GM21723 (cell line): ENCODE results near the gene SCT.

Experiments
- ATAC-seq: cut with Tn5 transposase; IDR thresholded peaks from one replicate; pipeline ENCODE4 v1.9.1; 2021; ENCODE audit warnings: mild to moderate bottlenecking, moderate library complexity; ENCODE audit not compliant: unreplicated experiment

SCT gene

DNA sequence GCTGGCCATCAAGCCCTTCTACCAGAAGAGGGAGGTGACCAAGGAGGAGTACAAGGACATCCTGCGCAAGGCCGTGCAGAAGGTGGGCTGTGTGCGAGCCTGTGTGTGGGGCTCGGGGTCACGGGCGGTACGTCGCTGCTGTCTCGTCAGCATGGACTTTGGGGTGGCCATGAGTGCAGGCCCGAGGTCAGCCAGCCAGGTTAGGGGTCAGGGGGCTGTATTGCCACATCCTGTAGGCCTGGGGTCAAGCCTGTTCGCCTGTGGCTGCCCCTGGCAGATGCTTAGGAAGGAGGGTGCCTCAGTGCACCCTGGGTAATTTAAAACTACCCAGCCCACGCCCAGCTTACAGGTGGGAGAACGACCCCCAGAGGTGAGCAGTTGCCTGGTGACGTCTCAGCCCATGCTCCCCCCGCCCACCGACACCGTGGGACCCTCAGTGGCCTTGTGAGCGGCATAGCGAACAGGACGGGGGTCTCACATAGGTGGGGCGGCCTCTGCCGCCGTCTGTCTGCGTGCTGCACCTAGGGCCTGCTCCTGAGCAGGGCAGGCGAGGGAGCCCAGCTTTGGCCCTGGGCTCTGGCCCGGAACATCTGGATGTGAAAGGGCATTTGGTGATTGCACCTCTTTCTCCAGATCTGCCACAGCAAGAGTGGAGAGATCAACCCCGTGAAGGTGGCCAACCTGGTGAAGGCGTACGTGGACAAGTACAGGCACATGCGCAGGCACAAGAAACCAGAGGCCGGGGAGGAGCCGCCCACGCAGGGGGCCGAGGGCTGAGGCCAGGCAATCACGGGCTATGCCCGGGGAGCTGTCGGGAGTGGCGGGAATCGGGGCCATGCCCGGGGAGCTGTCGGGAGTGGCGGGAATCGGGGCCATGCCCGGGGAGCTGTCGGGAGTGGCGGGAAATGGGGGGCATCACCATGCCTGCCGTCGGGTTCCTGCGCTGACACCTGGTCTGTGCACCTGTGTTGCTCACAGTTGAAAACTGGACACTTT is 15.7 kb downstream of the SCT start:
- ATAC-seq: no peak

DNA sequence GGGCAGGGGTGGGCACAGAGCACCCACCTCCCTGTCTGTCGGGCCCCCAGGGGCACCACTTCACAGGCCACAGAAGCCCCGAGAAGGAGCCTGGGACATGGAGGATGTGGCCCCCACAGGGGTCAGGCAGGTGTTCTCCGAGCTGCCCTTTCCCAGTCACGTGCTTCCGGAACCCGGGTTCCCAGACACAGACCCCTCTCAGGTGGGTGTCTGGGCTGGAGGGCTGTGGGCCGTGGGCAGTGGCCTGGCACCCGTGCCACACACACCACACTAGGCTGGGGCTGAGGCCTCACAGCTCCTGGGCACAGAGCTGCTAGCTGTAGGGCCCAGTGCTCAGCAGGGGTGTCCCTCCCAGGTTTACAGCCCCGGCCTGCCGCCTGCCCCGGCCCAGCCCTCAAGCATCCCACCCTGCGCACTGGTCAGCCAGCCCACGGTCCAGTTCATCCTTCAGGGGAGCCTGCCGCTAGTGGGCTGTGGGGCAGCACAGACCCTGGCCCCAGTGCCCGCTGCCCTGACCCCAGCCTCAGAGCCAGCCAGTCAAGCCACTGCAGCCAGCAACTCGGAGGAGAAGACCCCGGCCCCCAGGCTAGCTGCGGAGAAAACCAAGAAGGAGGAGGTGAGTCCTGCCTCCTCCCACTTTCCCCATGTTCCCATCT is 16.7 kb downstream of the SCT start:
- no peak for ATAC-seq

DNA sequence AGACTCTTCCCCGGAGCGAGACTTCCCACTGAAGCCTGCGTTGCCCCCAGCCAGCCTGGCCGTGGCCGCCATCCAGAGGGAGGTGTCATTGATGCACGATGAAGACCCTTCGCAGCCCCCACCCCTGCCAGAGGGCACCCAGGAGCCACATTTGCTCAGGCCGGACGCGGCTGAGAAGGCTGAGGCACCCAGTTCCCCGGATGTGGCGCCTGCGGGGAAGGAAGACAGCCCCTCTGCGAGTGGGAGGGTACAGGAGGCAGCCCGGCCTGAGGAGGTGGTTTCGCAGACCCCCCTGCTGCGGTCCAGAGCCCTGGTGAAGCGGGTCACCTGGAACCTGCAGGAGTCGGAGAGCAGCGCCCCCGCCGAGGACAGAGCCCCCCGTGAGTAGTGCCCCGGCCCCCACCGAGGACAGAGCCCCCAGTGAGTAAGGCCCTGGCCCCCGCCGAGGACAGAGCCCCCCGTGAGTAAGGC is 17.6 kb downstream of the SCT start:
- no peak for ATAC-seq

DNA sequence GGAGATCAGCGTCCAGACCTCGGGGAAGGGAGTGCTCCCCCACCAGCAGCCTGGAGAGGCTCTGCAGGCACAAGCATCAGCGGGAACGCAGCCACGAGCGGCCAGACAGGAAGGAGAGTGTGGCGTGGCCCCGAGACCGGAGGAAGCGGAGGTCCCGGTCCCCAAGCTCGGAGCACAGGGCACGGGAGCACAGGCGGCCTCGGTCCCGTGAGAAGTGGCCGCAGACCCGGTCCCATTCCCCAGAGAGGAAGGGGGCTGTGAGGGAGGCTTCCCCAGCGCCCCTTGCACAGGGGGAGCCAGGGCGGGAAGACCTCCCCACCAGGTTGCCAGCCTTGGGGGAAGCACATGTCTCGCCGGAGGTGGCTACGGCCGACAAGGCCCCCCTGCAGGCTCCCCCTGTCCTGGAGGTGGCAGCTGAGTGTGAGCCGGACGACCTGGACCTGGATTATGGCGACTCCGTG is 18.2 kb downstream of the SCT start:
- ATAC-seq: no peak

DNA sequence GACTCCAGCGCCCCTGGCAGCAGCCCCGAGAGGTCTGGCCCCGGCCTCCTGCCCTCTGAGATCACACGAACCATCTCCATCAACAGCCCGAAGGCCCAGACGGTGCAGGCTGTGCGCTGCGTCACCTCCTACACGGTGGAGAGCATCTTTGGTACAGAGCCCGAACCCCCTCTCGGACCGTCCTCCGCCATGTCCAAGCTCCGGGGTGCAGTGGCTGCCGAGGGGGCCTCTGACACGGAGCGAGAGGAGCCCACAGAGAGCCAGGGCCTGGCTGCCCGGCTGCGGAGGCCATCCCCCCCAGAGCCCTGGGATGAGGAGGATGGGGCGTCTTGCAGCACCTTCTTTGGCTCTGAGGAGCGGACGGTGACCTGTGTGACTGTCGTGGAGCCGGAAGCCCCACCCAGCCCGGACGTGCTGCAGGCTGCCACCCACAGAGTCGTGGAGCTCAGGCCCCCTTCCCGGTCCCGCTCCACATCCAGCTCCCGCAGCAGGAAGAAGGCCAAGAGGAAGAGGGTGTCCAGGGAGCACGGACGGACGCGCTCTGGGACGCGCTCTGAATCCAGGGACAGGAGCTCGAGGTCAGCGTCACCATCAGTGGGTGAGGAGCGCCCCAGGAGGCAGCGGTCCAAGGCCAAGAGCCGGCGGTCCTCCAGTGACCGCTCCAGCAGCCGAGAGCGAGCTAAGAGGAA is 18.9 kb downstream of the SCT start:
- ATAC-seq: no peak

DNA sequence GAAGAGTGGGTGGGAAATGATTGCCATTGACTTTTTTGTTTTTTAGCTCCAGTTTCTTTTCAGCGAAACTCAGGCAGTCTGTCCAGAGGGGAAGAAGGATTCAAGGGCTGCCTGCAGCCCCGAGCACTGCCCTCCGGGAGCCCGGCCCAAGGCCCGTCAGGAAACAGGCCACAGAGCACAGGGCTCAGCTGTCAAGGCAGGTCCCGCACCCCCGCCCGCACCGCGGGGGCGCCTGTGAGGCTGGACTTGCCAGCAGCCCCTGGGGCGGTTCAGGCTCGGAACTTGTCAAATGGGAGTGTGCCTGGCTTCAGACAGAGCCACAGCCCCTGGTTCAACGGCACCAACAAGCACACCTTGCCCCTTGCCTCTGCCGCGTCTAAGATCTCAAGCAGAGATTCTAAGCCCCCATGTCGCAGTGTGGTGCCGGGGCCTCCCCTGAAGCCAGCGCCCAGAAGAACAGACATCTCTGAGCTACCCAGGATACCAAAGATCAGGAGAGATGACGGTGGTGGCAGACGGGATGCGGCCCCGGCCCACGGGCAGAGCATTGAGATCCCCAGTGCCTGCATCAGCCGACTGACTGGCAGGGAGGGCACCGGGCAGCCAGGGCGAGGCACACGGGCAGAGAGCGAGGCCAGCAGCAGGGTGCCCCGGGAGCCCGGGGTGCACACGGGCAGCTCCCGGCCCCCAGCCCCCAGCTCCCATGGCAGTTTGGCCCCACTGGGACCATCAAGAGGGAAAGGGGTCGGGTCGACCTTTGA is 19.8 kb downstream of the SCT start:
- no peak for ATAC-seq

DNA sequence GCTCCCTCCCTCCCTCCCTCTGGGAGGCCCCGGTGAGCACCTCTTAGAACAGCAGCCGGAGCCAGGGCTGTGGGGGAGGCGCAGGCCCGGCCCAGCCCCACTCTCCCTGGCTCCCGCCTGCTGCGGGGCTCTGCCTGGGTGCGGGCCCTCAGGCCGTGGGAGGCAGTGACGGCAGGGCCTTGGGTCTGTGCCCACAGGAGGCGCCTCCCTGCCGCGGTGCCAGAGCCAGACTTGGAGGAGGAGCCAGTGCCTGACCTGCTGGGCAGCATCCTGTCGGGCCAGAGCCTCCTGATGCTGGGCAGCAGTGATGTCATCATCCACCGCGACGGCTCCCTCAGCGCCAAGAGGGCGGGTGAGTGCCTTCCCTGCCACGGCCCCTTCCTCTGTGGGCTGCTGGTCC is 20.7 kb downstream of the SCT start:
- no peak for ATAC-seq

DNA sequence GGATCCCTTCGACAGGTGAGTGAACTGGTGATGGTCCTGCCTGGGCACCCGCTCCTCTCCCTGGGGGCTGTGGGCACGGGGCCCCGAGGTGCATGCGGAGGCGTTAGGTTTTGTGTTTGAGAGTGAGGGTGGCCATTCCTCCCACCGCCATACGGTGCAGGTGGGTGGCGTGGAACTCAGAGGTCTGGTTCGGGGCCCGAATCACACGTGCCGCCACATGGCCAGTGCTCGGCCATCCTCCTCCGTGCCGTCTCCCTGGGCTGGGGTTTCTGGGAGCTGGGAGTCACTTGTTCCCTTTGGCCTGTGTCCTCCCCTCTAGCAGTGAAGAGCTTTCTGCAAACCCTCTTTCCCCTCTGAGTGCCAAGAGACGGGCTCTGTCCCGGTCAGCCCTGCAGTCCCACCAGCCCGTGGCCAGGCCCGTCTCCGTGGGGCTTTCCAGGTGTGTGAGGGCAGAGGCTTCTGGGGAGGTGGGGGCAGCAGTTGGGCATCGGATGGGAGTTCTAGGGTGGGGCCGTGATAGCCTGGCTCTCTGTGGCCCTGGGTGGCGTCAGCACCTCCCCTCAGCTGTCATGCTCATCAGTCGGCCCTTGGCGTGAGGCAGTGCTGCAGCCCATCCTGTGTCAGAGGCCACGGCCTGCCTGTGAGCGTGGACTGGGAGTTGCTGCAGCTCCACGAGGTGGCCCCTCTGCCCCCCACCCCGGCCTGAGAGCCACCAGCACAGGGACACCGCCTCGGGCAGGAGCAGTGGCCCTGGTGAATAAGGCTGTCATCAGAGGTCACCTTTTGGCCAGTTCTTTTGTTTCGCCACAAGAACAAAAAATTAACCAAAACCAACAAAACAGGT is 21.5 kb downstream of the SCT start:
- ATAC-seq: no peak

DNA sequence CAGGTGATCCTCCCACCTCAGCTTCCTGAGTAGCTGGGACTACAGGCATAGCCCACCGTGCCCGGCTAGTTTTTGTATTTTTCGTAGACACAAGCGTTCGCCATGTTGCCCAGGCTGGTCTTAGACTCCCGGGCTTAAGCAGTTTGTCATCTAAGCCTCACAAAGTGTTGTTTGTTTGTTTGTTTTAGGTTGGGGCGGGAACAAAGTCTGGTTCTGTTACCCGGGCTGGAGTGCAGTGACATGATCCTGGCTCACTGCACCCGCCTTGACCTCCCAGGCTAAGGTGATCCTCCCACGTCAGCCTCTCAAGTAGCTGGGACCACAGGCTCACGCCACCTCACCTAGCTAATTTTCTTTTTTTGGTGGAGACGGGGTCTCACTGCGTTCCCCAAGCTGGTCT is 23.8 kb downstream of the SCT start:
- no peak for ATAC-seq

DNA sequence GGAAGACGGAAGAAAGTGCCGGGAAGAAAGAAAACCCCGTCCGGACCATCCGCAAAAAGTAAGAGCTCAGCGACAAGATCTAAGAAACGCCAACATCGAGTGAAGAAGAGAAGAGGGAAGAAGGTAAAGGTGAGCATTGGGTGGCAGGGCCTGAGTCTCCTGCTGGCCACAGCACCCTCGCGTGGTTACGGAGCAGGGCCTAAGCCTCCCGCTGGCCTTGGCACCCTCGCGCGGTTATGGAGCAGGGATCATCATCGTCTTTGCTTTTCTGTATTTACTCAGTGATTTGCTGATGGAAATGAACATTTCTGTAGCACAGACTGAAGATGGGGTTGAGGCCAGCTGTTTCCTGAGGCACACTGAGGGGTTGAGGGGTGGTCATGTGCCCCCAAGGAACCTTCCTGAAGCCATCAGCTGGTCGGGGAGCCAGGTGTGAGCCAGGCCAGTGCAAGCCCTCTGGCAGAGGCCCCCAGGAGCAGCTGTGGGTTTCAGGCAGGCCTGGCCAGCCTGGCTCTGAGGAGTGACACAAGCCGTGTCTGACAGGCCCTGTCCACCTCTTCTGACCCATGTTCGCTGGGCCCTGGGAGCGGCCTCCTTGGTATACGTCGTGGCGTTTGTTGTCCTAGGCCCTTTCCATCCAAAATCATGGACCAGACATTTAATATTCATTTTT is 25.3 kb downstream of the SCT start:
- no peak for ATAC-seq

DNA sequence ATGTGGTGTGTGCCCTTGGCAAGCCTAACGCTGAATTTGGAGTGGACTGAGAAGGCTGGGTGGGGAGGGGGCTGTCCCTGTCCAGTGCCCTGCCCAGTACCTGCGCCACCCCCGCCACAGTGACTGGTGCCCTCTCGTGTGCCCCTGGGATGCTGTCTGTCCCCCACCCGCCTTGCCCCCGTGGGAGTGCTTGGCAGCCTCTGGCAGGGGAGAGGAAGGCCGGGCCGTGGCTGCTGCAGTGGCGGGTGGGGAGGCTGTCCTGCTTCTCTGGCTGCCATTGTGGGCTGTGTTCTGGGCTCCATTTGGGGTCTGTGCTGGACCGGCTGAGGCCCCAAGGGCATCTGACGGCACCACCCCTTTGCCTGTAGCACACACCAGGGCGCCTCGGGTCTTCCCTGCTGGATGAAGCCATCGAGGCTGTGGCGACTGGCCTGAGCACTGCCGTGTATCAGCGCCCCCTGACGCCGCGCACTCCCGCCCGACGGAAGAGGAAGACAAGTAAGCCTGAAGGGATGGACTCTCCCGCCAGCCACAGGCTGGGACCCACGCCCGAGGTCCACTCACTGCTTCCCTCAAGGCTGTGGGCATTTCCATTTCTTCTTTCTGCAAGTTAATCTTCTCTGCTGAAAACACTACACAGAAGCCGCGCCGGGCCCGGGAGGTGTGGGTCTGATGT is 28.8 kb downstream of the SCT start:
- no peak for ATAC-seq

DNA sequence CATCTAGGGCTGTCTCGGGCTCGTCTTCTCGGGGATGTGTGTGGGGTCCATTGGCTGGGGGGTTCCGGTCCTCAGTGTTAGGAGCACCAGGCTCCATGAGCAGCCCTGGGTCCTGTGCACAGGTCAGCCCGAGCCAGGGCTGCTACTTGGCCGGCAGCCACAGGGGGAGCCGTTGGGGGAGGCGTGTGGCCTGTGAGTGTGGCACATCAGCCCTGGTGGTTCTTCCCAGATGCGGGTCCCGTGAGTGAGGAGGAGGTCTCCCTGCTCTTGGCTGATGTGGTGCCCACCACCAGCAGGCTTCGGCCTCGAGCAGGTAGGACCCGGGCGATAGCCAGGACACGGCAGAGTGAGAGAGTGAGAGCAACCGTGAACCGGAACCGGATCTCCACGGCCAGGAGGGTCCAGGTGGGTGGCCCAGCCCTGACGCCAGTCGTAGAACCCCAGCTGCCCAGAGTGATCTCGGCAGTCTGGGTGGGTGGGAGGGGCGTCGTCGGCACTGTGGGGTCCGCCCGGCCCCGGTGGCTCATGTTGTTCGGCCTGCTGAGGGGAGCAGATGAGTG is 29.7 kb downstream of the SCT start:
- no peak for ATAC-seq

DNA sequence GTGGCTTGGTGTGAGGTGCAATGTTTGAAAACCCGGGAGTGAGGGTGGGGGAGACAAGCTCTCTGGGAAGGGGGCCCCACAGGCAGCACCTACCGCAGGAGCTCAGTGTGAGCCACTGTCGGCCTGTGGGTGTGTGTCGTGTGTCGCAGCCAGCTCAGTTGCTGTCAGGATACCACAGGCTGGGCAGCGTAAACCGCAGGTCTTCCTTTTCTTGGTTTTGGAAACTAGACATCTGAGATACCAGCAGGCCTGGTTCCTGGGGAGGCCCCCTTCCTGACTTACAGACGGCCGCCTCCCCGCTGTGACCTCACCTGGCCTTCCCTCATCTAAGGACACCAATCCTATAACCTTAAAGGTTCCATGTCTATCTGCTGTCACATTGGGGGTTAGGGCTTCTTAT is 30.6 kb downstream of the SCT start:
- ATAC-seq: no peak

DNA sequence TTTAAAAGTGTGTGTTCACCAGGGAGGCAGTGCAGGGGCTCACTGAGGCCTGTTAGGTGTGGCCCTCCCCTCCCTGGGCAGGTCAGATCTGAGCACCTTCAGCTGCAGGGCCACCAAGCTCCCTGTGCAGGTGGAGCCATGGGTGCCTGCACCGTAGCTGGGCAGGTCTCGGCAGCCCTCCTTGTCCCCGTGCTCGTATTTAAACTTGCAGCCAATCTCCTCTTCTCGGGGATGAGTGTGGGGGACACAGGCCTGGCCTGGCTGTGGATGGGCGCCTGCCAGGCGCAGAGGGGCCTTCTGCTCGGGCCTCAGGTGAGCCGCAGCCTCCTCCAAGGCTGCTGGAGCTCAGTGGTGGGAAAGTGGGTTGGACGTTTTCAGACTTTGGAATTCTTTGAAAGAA is 31.6 kb downstream of the SCT start:
- no peak for ATAC-seq

DNA sequence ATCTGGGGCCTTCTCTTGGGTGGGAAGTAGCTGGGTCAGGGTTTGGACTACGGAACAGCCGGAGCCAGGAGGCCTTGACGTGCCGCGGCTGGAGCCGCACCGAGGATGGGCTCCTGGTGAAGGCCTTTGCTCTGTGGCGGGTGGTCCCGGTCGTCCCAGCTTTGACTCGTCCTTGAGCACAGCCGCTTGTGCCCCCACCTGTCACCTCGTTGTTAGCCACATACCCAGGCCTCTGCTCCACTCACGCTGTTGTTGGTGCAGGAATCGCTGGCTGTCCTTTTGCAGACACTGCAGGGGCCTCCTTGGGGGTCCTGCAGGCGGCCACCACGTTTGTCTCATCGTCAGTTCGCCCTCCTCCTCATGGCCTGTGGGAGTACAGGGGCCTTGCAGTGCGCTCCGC is 33.6 kb downstream of the SCT start:
- no peak for ATAC-seq

DNA sequence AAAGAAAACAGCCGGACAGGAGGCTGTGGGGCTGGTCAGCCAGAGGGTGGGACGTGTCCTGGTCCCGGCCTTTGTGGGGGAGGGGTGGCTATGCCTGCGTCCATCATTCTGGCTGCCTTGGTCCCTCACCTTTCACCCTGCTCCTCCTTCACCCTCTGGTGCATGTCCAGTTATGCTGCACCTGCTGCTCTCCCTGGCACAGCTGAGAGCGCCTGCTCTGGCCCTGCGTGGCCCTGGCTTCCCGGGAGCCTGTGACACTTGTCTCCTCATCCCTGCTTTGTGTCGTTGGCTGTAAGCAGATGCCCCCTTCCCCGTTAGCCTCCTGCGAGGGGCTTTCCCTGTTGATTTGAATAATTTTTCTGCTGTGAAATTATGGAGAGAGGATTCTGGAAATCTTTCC is 34.1 kb downstream of the SCT start:
- ATAC-seq: no peak

DNA sequence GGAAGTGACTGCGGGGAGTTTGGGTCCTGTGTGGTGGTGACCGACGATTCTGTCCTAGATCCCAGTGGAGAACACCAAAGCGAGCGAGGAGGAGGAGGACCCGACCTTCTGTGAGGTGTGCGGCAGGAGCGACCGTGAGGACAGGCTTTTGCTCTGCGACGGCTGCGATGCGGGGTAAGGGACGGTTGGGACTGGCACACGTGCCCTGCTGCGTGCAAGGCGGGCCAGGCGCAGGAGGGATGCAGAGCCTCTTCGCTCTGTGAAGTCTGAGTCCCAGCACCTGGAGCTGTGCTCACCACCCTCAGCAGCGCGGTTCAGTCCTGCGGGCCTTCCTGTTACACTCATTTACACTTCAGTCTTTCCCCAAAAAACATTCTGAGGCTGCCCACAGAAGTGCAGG is 34.5 kb downstream of the SCT start:
- no peak for ATAC-seq

DNA sequence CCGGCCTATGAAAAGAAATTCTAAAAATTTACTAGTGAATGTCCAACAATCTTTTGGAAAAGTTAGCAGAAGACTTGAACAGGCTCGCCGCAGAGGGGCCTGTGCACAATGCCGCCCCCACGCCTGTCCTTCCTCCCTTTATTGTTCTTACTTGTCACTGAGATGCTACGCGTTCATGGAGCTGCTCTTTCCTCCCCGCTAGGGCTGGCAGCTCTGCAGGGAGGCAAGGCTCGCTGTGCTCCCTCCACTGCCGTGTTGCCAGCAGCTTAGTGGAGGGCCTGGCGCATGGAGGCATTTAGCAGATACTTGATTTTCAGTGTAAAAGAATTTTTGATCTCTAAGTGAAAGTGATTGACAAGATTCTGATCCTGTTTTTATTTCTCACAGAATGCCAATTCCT is 36.0 kb downstream of the SCT start:
- ATAC-seq: no peak
